H9 (cell line): ENCODE results near the gene DENND4A. TPM values are rescaled to one million over a fixed set of nuclear protein-coding genes. Genes with fewer than 3 reads are reported as not detected.

ENCODE experiments used
- DNase-seq: peaks from one replicate; pipeline ENCODE4 v3.0.0-alpha.2; 2017
- H2AFZ ChIP-seq: one replicate; pipeline ENCODE4 v1.6.1; 2013; ENCODE audit warnings: mild to moderate bottlenecking, low read length, control low read depth, moderate library complexity
- H2AK5ac ChIP-seq: 2 replicates; pipeline ENCODE4 v1.6.1; 2013; ENCODE audit warnings: low read length, control low read depth, mixed read lengths; ENCODE audit not compliant: insufficient read length
- H2BK120ac ChIP-seq: one replicate; pipeline ENCODE4 v1.6.1; 2013; ENCODE audit warnings: low read depth, mild to moderate bottlenecking, low read length, control low read depth, inconsistent platforms; ENCODE audit not compliant: poor library complexity, severe bottlenecking
- H2BK12ac ChIP-seq: 2 replicates; pipeline ENCODE4 v1.6.1; 2013; ENCODE audit warnings: low read length, control low read depth, mixed read lengths, low read depth; ENCODE audit not compliant: insufficient read length
- H2BK15ac ChIP-seq: 2 replicates; pipeline ENCODE4 v1.6.1; 2013; ENCODE audit warnings: low read depth, low read length, control low read depth
- H2BK20ac ChIP-seq: one replicate; pipeline ENCODE4 v1.6.1; 2013; ENCODE audit warnings: low read depth, mild to moderate bottlenecking, low read length, control low read depth, inconsistent platforms; ENCODE audit not compliant: poor library complexity, severe bottlenecking
- H2BK5ac ChIP-seq: 2 replicates; pipeline ENCODE4 v1.6.1; 2013; ENCODE audit warnings: low read length, control low read depth, mixed read lengths; ENCODE audit not compliant: insufficient read length
- H3K14ac ChIP-seq: 2 replicates; pipeline ENCODE4 v1.6.1; 2013; ENCODE audit warnings: low read length, control low read depth; ENCODE audit not compliant: insufficient read depth
- H3K18ac ChIP-seq: 2 replicates; pipeline ENCODE4 v1.6.1; 2013; ENCODE audit warnings: low read depth, mild to moderate bottlenecking, mixed read lengths, low read length, control low read depth; ENCODE audit not compliant: insufficient read length
- H3K23ac ChIP-seq: 2 replicates; pipeline ENCODE4 v1.6.1; 2013; ENCODE audit warnings: low read length, control low read depth, mixed read lengths, low read depth; ENCODE audit not compliant: insufficient read length
- H3K23me2 ChIP-seq: 2 replicates; pipeline ENCODE4 v1.6.1; 2013; ENCODE audit warnings: low read depth, mild to moderate bottlenecking, mixed read lengths, low read length, control low read depth; ENCODE audit not compliant: insufficient read length, poor library complexity, severe bottlenecking
- H3K27ac ChIP-seq: 2 replicates; pipeline ENCODE4 v1.5.1; 2013; ENCODE audit warnings: low read length, control low read depth, mixed read lengths, low read depth; ENCODE audit not compliant: insufficient read length
- H3K27me3 ChIP-seq: 2 replicates; pipeline ENCODE4 v1.6.1; 2013; ENCODE audit warnings: low read length, control low read depth, inconsistent platforms; ENCODE audit not compliant: insufficient read depth
- H3K4ac ChIP-seq: 2 replicates; pipeline ENCODE4 v1.6.1; 2013; ENCODE audit warnings: low read depth, mild to moderate bottlenecking, control low read depth, inconsistent platforms, low read length, moderate library complexity
- H3K4me1 ChIP-seq: 2 replicates; pipeline ENCODE4 v1.6.1; 2013; ENCODE audit warnings: low read length, control low read depth, inconsistent platforms; ENCODE audit not compliant: insufficient read depth
- H3K4me2 ChIP-seq: 2 replicates; pipeline ENCODE4 v1.6.1; 2013; ENCODE audit warnings: low read length, control low read depth, mixed read lengths; ENCODE audit not compliant: insufficient read length, insufficient read depth
- H3K56ac ChIP-seq: 2 replicates; pipeline ENCODE4 v1.6.1; 2013; ENCODE audit warnings: low read depth, mild to moderate bottlenecking, mixed read lengths, low read length, control low read depth; ENCODE audit not compliant: insufficient read length
- H3K79me1 ChIP-seq: 2 replicates; pipeline ENCODE4 v1.6.1; 2013; ENCODE audit warnings: low read depth, mild to moderate bottlenecking, moderate library complexity, low read length, control low read depth, inconsistent platforms; ENCODE audit not compliant: insufficient read depth, poor library complexity, severe bottlenecking
- H3K79me2 ChIP-seq: 2 replicates; pipeline ENCODE4 v1.6.1; 2013; ENCODE audit warnings: low read length, control low read depth, inconsistent platforms; ENCODE audit not compliant: insufficient read depth
- H3K9ac ChIP-seq: 2 replicates; pipeline ENCODE4 v1.6.1; 2013; ENCODE audit warnings: low read length, control low read depth, mixed read lengths; ENCODE audit not compliant: insufficient read length; ENCODE audit errors: extremely low read depth
- H3K9me3 ChIP-seq: one replicate; pipeline ENCODE4 v1.6.1; 2013; ENCODE audit warnings: low read depth, low read length, inconsistent platforms; ENCODE audit not compliant: control insufficient read depth
- H3T11ph ChIP-seq: one replicate; pipeline ENCODE4 v1.6.1; 2013; ENCODE audit warnings: mild to moderate bottlenecking, low read length, control low read depth, inconsistent platforms
- H4K20me1 ChIP-seq: one replicate; pipeline ENCODE4 v1.6.1; 2013; ENCODE audit not compliant: control insufficient read depth, insufficient read length, insufficient read depth
- H4K5ac ChIP-seq: 2 replicates; pipeline ENCODE4 v1.6.1; 2013; ENCODE audit warnings: low read depth, mild to moderate bottlenecking, mixed read lengths, low read length, control low read depth; ENCODE audit not compliant: insufficient read length
- H4K8ac ChIP-seq: replicated peaks from 2 replicates; pipeline ENCODE4 v1.6.1; 2013; ENCODE audit warnings: low read length, control low read depth, mixed read lengths, low read depth; ENCODE audit not compliant: insufficient read length
- H4K91ac ChIP-seq: 2 replicates; pipeline ENCODE4 v1.6.1; 2013; ENCODE audit warnings: low read depth, mild to moderate bottlenecking, moderate library complexity, mixed read lengths, low read length, control low read depth; ENCODE audit not compliant: insufficient read length
- H3K27ac Mint-ChIP-seq, 3 experiments: 2 replicates in 2 of 3; 3 replicates in 1 of 3; pipeline ENCODE4 v1.8.0; 2020 to 2021; ENCODE audit warnings: mixed read lengths in 3 of 3, mild to moderate bottlenecking in 1 of 3, moderate library complexity in 1 of 3
- H3K27me3 Mint-ChIP-seq: 2 replicates; pipeline ENCODE4 v1.8.0; 2021; ENCODE audit warnings: low read depth, mild to moderate bottlenecking, moderate library complexity, mixed read lengths
- H3K36me3 Mint-ChIP-seq, 3 experiments: 2 replicates in 2 of 3; 3 replicates in 1 of 3; pipeline ENCODE4 v1.8.0; 2020 to 2021; ENCODE audit warnings: low read depth in 3 of 3, mixed read lengths in 3 of 3; ENCODE audit not compliant: insufficient read depth in 1 of 3
- H3K4me1 Mint-ChIP-seq, 2 experiments: 2 replicates each; pipeline ENCODE4 v1.8.0; 2020; ENCODE audit warnings: mixed read lengths in 2 of 2
- H3K4me3 Mint-ChIP-seq, 2 experiments: 2 replicates in 1 of 2; 3 replicates in 1 of 2; pipeline ENCODE4 v1.8.0; 2020 to 2021; ENCODE audit warnings: mild to moderate bottlenecking in 2 of 2, mixed read lengths in 2 of 2, moderate library complexity in 1 of 2
- H3K9me3 Mint-ChIP-seq, 2 experiments: 2 replicates in 1 of 2; 3 replicates in 1 of 2; pipeline ENCODE4 v1.8.0; 2020; ENCODE audit warnings: mild to moderate bottlenecking in 2 of 2, mixed read lengths in 2 of 2, moderate library complexity in 1 of 2
- WGBS: extraction: QIAGEN DNeasy Blood & Tissue Kit; methylation state at CpG from one replicate; pipeline ENCODE4 v1.1.7; 2013; ENCODE audit warnings: missing lambda C conversion rate, low lambda C conversion rate, mixed read lengths; ENCODE audit not compliant: insufficient read length; ENCODE audit errors: extremely low coverage; 5-methylcytosine and 5-hydroxymethylcytosine counted together
- total RNA-seq: library from RNA; stranded (reverse); gene quantifications from 2 replicates; pipeline ENCODE4 v1.2.1, GENCODE V29; 2021
- TF ChIP-seq, protein P1 (sequence below): fragments of 200-600 bp; sonication (generic); conservative IDR thresholded peaks from 3 replicates; pipeline ENCODE4 v1.8.0; 2021; ENCODE audit warnings: antibody characterized with exemption, mild to moderate bottlenecking

The DENND4A gene
- total RNA-seq, 1 experiment from 2014 or later, result 4.7 TPM

DNA sequence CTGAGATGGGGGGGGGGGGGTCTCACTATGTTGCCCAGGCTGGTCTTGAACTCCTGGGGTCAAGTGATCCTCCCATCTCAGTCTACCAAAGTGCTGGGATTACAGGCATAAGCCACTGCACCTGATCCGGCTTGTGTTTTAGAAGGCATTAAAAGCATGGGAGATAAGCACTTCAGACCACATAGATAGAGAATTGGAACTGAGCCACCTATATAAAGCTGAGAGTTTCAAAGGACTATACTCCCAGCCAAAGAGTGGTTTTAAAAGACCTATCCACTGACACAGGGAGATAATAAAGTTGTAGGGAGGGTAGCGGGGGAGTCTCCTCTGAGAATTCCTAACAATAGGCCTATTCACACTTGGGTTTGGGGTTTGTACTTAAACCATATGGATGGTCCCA is 34.8 kb downstream of the DENND4A start:
- H3K27me3 Mint-ChIP-seq, result no peaks in the 10 kb centered on the region
- no peak overlapping the region for H4K91ac ChIP-seq
- H3K23me2 ChIP-seq, result no peaks in the 10 kb centered on the region
- no peak overlapping the region for H3K27ac Mint-ChIP-seq
- no peak overlapping the region for H2BK5ac ChIP-seq
- H3K4me2 ChIP-seq, result no peak overlapping the region
- no peak overlapping the region for H3K18ac ChIP-seq
- H3K27me3 ChIP-seq, result no peaks in the 10 kb centered on the region
- H4K5ac ChIP-seq, result no peak overlapping the region
- H3K4me1 Mint-ChIP-seq, result no peaks in the 10 kb centered on the region
- H3K14ac ChIP-seq, result no peak overlapping the region
- no peaks in the 10 kb centered on the region for H3K79me1 ChIP-seq
- no peaks in the 10 kb centered on the region for H3K36me3 Mint-ChIP-seq
- WGBS, result no CpG with 5 or more reads among the region's 2 CpGs
- H2BK15ac ChIP-seq, result no peak overlapping the region
- H3K4me1 ChIP-seq, result no peaks in the 10 kb centered on the region
- no peak overlapping the region for H2AFZ ChIP-seq
- no peak overlapping the region for H3K27ac ChIP-seq
- DNase-seq, result no peak
- no peak overlapping the region for H3K23ac ChIP-seq
- no peak overlapping the region for H3K56ac ChIP-seq
- H2BK20ac ChIP-seq, result no peak overlapping the region
- no peaks in the 10 kb centered on the region for H4K20me1 ChIP-seq
- H3T11ph ChIP-seq, result no peak overlapping the region
- H2BK120ac ChIP-seq, result no peak overlapping the region
- no peaks in the 10 kb centered on the region for H3K9me3 Mint-ChIP-seq
- TF ChIP-seq, protein P1, sequence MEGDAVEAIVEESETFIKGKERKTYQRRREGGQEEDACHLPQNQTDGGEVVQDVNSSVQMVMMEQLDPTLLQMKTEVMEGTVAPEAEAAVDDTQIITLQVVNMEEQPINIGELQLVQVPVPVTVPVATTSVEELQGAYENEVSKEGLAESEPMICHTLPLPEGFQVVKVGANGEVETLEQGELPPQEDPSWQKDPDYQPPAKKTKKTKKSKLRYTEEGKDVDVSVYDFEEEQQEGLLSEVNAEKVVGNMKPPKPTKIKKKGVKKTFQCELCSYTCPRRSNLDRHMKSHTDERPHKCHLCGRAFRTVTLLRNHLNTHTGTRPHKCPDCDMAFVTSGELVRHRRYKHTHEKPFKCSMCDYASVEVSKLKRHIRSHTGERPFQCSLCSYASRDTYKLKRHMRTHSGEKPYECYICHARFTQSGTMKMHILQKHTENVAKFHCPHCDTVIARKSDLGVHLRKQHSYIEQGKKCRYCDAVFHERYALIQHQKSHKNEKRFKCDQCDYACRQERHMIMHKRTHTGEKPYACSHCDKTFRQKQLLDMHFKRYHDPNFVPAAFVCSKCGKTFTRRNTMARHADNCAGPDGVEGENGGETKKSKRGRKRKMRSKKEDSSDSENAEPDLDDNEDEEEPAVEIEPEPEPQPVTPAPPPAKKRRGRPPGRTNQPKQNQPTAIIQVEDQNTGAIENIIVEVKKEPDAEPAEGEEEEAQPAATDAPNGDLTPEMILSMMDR, result no peak
- H3K4me3 Mint-ChIP-seq, result no peak overlapping the region
- no peak overlapping the region for H3K9ac ChIP-seq
- no peak overlapping the region for H2BK12ac ChIP-seq
- no peak overlapping the region for H4K8ac ChIP-seq
- no peaks in the 10 kb centered on the region for H3K79me2 ChIP-seq
- H3K9me3 ChIP-seq, result no peaks in the 10 kb centered on the region
- no peak overlapping the region for H3K4ac ChIP-seq
- no peak overlapping the region for H2AK5ac ChIP-seq
